ENCODE measurements around the gene AHRR. TPM values are rescaled to one million over a fixed set of nuclear protein-coding genes. Genes with fewer than 3 reads are reported as not detected.
"Not testable (repeated sequence)": the region's sequence is repeated elsewhere in the genome, so short reads cannot be mapped to it uniquely, and the experiment has no call there.

Gene AHRR
- total RNA-seq, 1 experiment from 2014 or later: 0.20 TPM

GRCh38 chr5:390623-391491 lies 69.3 kb downstream of the AHRR start:
- Histone ChIP-seq H3K9me3 (replicated peaks) (no peaks in the 10 kb centered on the region), H3K4me3 (no peak overlapping the region), H3K27ac (no peak overlapping the region), H3K4me1 (peaks cover 4% of the 10 kb centered on the region; the same call in 1 of the 2 replicates), H3K27me3 (no peaks in the 10 kb centered on the region), H3K36me3 (no peaks in the 10 kb centered on the region)
- DNase-seq: no peak

GRCh38 chr5:392431-392988 lies 71.0 kb downstream of the AHRR start:
- no peak for DNase-seq
- Histone ChIP-seq H3K4me1 (peaks cover 4% of the 10 kb centered on the region; the same call in 1 of the 2 replicates), H3K4me3 (no peak overlapping the region), H3K27ac (no peak overlapping the region), H3K9me3 (replicated peaks) (no peaks in the 10 kb centered on the region), H3K27me3 (no peaks in the 10 kb centered on the region), H3K36me3 (no peaks in the 10 kb centered on the region)

- Histone ChIP-seq H3K4me1 (peaks cover 4% of the 10 kb centered on the region; the same call in 1 of the 2 replicates), H3K9me3 (replicated peaks) (no peaks in the 10 kb centered on the region), H3K27ac (no peak overlapping the region), H3K36me3 (no peaks in the 10 kb centered on the region), H3K27me3 (no peaks in the 10 kb centered on the region), H3K4me3 (no peak overlapping the region)
- no peak for DNase-seq
Observed at GRCh38 chr5:393846-394275, 72.3 kb downstream of the AHRR start.

GRCh38 chr5:394671-395155 lies 73.2 kb downstream of the AHRR start:
- Histone ChIP-seq H3K9me3 (replicated peaks) (no peaks in the 10 kb centered on the region), H3K27ac (no peak overlapping the region), H3K4me1 (peaks cover 4% of the 10 kb centered on the region; the same call in 1 of the 2 replicates), H3K27me3 (no peaks in the 10 kb centered on the region), H3K4me3 (no peak overlapping the region), H3K36me3 (no peaks in the 10 kb centered on the region)
- DNase-seq: no peak

GRCh38 chr5:395156-395920 lies 73.8 kb downstream of the AHRR start:
- no peak overlapping the region for H3K4me3 ChIP-seq
- H3K9me3 ChIP-seq (replicated peaks): no peaks in the 10 kb centered on the region
- peak; percentile 51 to 56 for DNase-seq
- peaks cover 4% of the 10 kb centered on the region; the same call in 1 of the 2 replicates for H3K4me1 ChIP-seq
- H3K27me3 ChIP-seq: no peaks in the 10 kb centered on the region
- peak overlapping the region; percentile 25 for H3K27ac ChIP-seq
- no peaks in the 10 kb centered on the region for H3K36me3 ChIP-seq

- peak overlapping the region; percentile 25 for H3K27ac ChIP-seq
- H3K4me3 ChIP-seq: no peak overlapping the region
- H3K27me3 ChIP-seq: no peaks in the 10 kb centered on the region
- H3K36me3 ChIP-seq: no peaks in the 10 kb centered on the region
- no peak for DNase-seq
- no peaks in the 10 kb centered on the region for H3K9me3 ChIP-seq (replicated peaks)
- peaks cover 4% of the 10 kb centered on the region; the same call in 1 of the 2 replicates for H3K4me1 ChIP-seq
Observed at GRCh38 chr5:395921-396530, 74.5 kb downstream of the AHRR start.

- H3K9me3 ChIP-seq (replicated peaks): no peaks in the 10 kb centered on the region
- peaks cover 4% of the 10 kb centered on the region; the same call in 1 of the 2 replicates for H3K4me1 ChIP-seq
- H3K36me3 ChIP-seq: no peaks in the 10 kb centered on the region
- no peak overlapping the region for H3K4me3 ChIP-seq
- H3K27me3 ChIP-seq: no peaks in the 10 kb centered on the region
- DNase-seq: no peak
- H3K27ac ChIP-seq: no peak overlapping the region
Observed at GRCh38 chr5:396531-396961, 75.0 kb downstream of the AHRR start.

GRCh38 chr5:398141-398474 lies 76.6 kb downstream of the AHRR start:
- H3K4me3 ChIP-seq; H3K4me1 ChIP-seq; H3K36me3 ChIP-seq; DNase-seq; H3K27me3 ChIP-seq; H3K9me3 ChIP-seq (replicated peaks); H3K27ac ChIP-seq: not testable (repeated sequence)

- Histone ChIP-seq H3K4me1 (peaks cover 4% of the 10 kb centered on the region; the same call in 1 of the 2 replicates), H3K27me3 (no peaks in the 10 kb centered on the region), H3K27ac (no peak overlapping the region), H3K36me3 (no peaks in the 10 kb centered on the region), H3K4me3 (no peak overlapping the region), H3K9me3 (replicated peaks) (no peaks in the 10 kb centered on the region)
- no peak for DNase-seq
Observed at GRCh38 chr5:398475-399295, 77.2 kb downstream of the AHRR start.

- Histone ChIP-seq H3K4me1 (peaks cover 4% of the 10 kb centered on the region; the same call in 1 of the 2 replicates), H3K36me3 (no peaks in the 10 kb centered on the region), H3K9me3 (replicated peaks) (no peaks in the 10 kb centered on the region), H3K4me3 (peak overlapping the region; percentile 32), H3K27me3 (no peaks in the 10 kb centered on the region), H3K27ac (no peak overlapping the region)
- peak; percentile 74 to 76 for DNase-seq
Observed at GRCh38 chr5:399296-400281, 78.1 kb downstream of the AHRR start.

GRCh38 chr5:400282-401145 lies 79.0 kb downstream of the AHRR start:
- Histone ChIP-seq H3K4me3 (peak overlapping the region; percentile 32), H3K36me3 (no peaks in the 10 kb centered on the region)
- DNase-seq: no peak

More at GRCh38 chr5:400282-401145, 79.0 kb downstream of the AHRR start:
- no peaks in the 10 kb centered on the region for H3K9me3 ChIP-seq (replicated peaks)
- no peak overlapping the region for H3K27ac ChIP-seq
- H3K27me3 ChIP-seq: no peaks in the 10 kb centered on the region
- H3K4me1 ChIP-seq: peaks cover 4% of the 10 kb centered on the region; the same call in 1 of the 2 replicates
